Adrenal gland (tissue), 12 donors: ENCODE results near the gene CLPX. TPM values are rescaled to one million over a fixed set of nuclear protein-coding genes. Genes with fewer than 3 reads are reported as not detected.

Source experiments
- DNase-seq, 7 donors: peaks; one replicate each; pipeline ENCODE4 v3.0.0-alpha.2; 2019 to 2020
- H3K27ac ChIP-seq, 5 donors: fragments of 200-600 bp; sonication (generic) in 4 of 5; 1 replicate in 3 of 5; 2 replicates in 2 of 5; pipeline versions ENCODE4 v1.5.1 to v1.8.0; 2016 to 2020; ENCODE audit warnings: mild to moderate bottlenecking in 1 of 5
- H3K27me3 ChIP-seq: fragments of 200-600 bp; 2 replicates; pipeline ENCODE4 v1.8.0; 2021
- H3K36me3 ChIP-seq, 2 donors: fragments of 200-600 bp; replicated peaks in 1 of 2; 1 replicate in 1 of 2; 2 replicates in 1 of 2; pipeline versions ENCODE4 v1.5.1 to v1.8.0; 2018 to 2022
- H3K4me1 ChIP-seq, 2 donors: fragments of 200-600 bp; replicated peaks in 1 of 2; 1 replicate in 1 of 2; 2 replicates in 1 of 2; pipeline versions ENCODE4 v1.5.1 to v1.8.0; 2018 to 2021
- H3K4me3 ChIP-seq, 4 donors: fragments of 200-600 bp; sonication (generic) in 3 of 4; one replicate each; pipeline ENCODE4 v1.5.1; 2016 to 2018
- H3K9me3 ChIP-seq, 3 donors: fragments of 200-600 bp; sonication (generic) in 1 of 3; replicated peaks in 1 of 3; 1 replicate in 2 of 3; 2 replicates in 1 of 3; pipeline versions ENCODE4 v1.5.1 to v1.8.0; 2016 to 2021
- POLR2A ChIP-seq, 2 donors: fragments of 450-650 bp; IDR thresholded peaks; one replicate each; pipeline ENCODE4 v1.6.1; 2017; ENCODE audit warnings: antibody characterized with exemption in 2 of 2, mild to moderate bottlenecking in 2 of 2, moderate library complexity in 1 of 2
- WGBS, 4 donors: extraction: QIAGEN DNeasy Blood & Tissue Kit in 2 of 4; methylation state at CpG; one replicate each; pipeline versions ENCODE4 v1.1.5 to v1.1.7; 2013 to 2017; 5-methylcytosine and 5-hydroxymethylcytosine counted together
- intact Hi-C, 2 donors: fragments of 100-400 bp; cut with DNase I; formaldehyde crosslinking; loops; one replicate each; pipeline versions ENCODE4 v1.14.1 to v1.15.0; 2022 to 2023
- polyA plus RNA-seq, 3 donors: library from polyadenylated mRNA; stranded (reverse); fragments of 200-250 nt in 2 of 3; fragments of 350-450 nt in 1 of 3; fragmentation: Illumina TruSeq in 1 of 3; extraction: RNeasy Lipid Tissue Mini Kit (QIAGEN cat#74804) in 1 of 3; gene quantifications; one replicate each; pipeline ENCODE4 v1.2.3, GENCODE V29; 2013 to 2014
- total RNA-seq, 9 donors: library from RNA; depleted of rRNA in 4 of 9; stranded (reverse); fragments of >200 nt in 4 of 9; fragments of 120-200 nt in 1 of 9; fragmentation: NEBNext Ultra II Directional in 1 of 9; extraction: Animal tissue kit (Norgen Biotek cat#: 25700) in 1 of 9; gene quantifications; one replicate each; pipeline versions ENCODE4 v1.1.0 to v1.2.4, GENCODE V29; 2013 to 2023
- TF ChIP-seq, protein P1 (sequence below), 6 experiments: fragments of 450-650 bp in 4 of 6; fragments of 200-600 bp in 2 of 6; sonication (generic) in 1 of 6; IDR thresholded peaks; 1 replicate in 5 of 6; 2 replicates in 1 of 6; pipeline versions ENCODE4 v1.5.1 to v1.8.0; 2016 to 2021; ENCODE audit warnings: antibody characterized with exemption in 6 of 6, mild to moderate bottlenecking in 2 of 6, moderate library complexity in 1 of 6
- donor health status: healthy with polysubstance abuse.
- donor health status: Bipolar disorder and iron deficiency.
- donor health status: DM: yes; HTN: yes; CAD: no.
- donor health status: DM: no; HTN: no; CAD: no.
- donor health status: DM: no; HTN: no; CAD: no.
- donor health status: DM: yes; HTN: yes; CAD: no.

The CLPX gene
- total and polyA plus RNA-seq, 12 donors: 10.4 to 70.7 (median 49.7) TPM

DNA sequence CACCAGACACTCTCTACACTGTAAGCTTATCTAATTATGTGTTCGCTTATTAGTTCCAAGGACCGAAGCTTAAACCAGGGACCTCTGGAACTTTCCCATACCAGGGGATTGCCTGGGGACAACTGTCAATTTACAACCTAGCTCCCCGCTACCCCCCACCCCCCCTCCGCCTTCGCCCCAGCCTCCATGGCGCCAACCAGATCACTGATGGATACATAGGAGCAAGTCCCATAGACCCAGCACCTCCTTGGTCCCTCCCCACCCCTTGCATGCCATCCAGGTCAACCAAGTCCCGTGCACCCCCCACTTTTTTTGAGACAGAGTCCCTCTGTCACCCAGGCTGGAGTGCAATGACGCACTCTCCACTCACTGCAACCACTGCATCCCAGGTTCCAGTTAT is 50.6 kb downstream of the CLPX start:
- no peak overlapping the region for H3K4me3 ChIP-seq
- peaks cover 10 to 21% of the 10 kb centered on the region in 2 donors for H3K4me1 ChIP-seq
- DNase-seq: no peak
- TF ChIP-seq, protein P1, sequence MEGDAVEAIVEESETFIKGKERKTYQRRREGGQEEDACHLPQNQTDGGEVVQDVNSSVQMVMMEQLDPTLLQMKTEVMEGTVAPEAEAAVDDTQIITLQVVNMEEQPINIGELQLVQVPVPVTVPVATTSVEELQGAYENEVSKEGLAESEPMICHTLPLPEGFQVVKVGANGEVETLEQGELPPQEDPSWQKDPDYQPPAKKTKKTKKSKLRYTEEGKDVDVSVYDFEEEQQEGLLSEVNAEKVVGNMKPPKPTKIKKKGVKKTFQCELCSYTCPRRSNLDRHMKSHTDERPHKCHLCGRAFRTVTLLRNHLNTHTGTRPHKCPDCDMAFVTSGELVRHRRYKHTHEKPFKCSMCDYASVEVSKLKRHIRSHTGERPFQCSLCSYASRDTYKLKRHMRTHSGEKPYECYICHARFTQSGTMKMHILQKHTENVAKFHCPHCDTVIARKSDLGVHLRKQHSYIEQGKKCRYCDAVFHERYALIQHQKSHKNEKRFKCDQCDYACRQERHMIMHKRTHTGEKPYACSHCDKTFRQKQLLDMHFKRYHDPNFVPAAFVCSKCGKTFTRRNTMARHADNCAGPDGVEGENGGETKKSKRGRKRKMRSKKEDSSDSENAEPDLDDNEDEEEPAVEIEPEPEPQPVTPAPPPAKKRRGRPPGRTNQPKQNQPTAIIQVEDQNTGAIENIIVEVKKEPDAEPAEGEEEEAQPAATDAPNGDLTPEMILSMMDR (IDR thresholded peaks at IDR 0.05): no peak
- no peak for TF ChIP-seq POLR2A (IDR thresholded peaks at IDR 0.05)
- H3K9me3 ChIP-seq: no peaks in the 10 kb centered on the region
- H3K27ac ChIP-seq: no peak overlapping the region
- H3K27me3 ChIP-seq: no peaks in the 10 kb centered on the region
- H3K36me3 ChIP-seq: peaks cover 0 to 7% of the 10 kb centered on the region in 2 donors
- intact Hi-C loops: no loop called here
- 87 to 95% (median 90%) methylated on average over 8 of the region's 8 CpGs for WGBS, 4 donors

DNA sequence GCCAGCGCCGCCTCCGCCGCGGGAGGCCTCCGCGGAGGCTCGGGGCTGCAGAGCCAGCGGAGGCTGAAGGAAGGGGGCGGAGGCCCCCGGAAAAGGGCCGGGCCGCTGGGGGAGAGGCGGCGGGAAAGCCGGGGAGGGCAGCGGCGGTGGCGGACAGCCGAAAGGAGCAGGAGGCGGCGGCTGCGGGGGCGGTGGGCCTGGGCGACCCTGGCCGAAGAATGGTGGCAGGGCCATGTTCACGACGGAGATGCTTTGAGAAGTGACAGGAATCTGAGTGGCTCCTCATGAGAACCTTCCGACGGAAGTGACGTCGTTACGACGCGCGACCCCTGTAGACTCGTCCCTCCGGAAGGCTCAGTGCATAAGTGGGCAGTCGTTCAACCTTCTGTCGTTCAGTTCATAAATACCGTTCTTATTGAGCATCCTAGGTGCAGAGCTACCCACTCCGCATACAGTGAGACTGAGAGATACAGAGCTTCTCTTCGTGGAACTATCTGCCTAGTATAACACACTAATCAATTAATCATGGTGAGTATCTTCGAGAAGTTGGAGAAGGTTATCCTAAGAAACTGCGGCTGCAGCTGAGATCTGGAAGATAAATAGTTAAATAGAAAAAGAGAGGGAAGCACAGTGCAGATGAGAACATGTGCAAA is 51.5 kb downstream of the CLPX start, which contains the start of gene PDCD7:
PDCD7 (minus strand) TSS at position 261 of the 653 bp plus-strand sequence; CDS start at position 234, 27 bp downstream.
- H3K4me3 ChIP-seq: peak within 1 kb of the TSS; percentile 71 to 87 (median 78)

DNA sequence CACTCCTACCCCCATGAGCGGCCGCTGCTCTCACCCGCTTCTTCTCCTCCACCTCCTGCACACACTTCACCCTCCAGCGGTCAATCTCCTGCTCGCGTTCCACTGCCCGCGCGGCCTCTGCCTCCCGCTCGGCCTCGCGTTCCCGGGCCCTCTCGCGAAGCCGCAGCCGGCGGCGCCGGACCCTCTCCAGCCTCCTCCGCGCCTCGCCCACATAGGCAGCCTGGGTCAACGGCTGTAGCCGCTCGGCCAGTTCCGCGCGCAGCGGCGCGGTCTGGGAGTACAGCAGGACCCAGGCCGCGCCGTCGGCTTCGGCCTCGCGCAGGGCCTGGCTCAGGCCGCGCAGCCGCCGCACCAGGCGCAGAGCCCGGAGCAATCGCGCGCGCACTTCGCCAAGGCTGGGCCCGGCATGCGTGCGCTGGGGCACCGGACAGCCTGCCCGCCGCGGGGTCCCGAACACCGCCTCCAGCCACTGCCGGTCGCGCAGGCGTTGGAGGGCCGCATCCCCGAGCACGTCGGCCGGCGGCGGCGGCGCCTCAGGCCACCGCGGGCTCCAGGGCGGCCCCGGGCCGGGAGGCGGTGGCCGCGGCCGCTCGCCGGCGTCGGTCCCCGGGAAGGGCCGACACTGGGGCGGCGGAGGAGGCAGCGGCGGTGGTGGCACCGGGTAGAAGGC is 52.1 kb downstream of the CLPX start:
- H3K4me1 ChIP-seq: peaks cover 10 to 21% of the 10 kb centered on the region in 2 donors
- H3K9me3 ChIP-seq: no peaks in the 10 kb centered on the region
- peak overlapping the region; percentile 37 to 87 (median 78) for H3K4me3 ChIP-seq
- intact Hi-C loops: no loop called here
- DNase-seq: peak; percentile 35 to 58 (median 43)
- TF ChIP-seq POLR2A (IDR thresholded peaks at IDR 0.05): peak; percentile 17 to 37
- TF ChIP-seq, protein P1 (IDR thresholded peaks at IDR 0.05): peak in 2 of 6 experiments; percentile 15 to 21
- 0 to 1% (median 0%) methylated on average over 21 to 93 of the region's 93 CpGs for WGBS, 4 donors
- H3K27me3 ChIP-seq: no peaks in the 10 kb centered on the region
- peaks cover 0 to 22% of the 10 kb centered on the region in 2 donors for H3K36me3 ChIP-seq
- peak overlapping the region; percentile 65 to 92 (median 89) for H3K27ac ChIP-seq

More for the DNA sequence above, 51.5 kb downstream of the CLPX start, which contains the start of gene PDCD7:
- H3K27me3 ChIP-seq: no peaks in the 10 kb centered on the region
- peak within 1 kb of the TSS; percentile 65 to 92 (median 89) for H3K27ac ChIP-seq
- TF ChIP-seq, protein P1 (IDR thresholded peaks at IDR 0.05): no peak
- TF ChIP-seq POLR2A (IDR thresholded peaks at IDR 0.05): peak; percentile 46 to 79
- peaks cover 10 to 21% of the 10 kb centered on the region in 2 donors for H3K4me1 ChIP-seq
- no peaks in the 10 kb centered on the region for H3K9me3 ChIP-seq
- peaks cover 0 to 15% of the 10 kb centered on the region in 2 donors for H3K36me3 ChIP-seq
- peak; percentile 84 to 96 (median 89) for DNase-seq
- 0 to 4% (median 2%) methylated on average over 7 to 45 of the region's 45 CpGs for WGBS, 4 donors
- intact Hi-C loops: no loop called here

DNA sequence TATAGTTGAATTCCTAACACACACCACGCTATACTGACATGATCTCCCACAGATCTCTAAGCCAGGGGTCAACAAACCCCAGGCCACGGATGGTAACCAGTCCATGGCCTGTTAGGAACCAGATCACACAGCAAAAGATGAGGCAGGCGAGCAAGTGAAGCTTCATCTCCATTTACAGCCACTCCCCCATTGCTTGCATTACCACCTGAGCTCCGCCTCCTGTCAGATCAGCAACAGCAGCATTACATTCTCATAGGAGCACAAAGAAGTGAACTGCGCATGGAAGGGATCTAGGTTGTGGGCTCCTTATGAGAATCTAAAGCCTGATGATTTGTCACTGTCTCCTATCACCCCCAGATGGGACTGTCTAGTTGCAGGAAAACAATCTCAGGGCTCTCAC is 54.2 kb downstream of the CLPX start:
- no peak for TF ChIP-seq POLR2A (IDR thresholded peaks at IDR 0.05)
- TF ChIP-seq, protein P1 (IDR thresholded peaks at IDR 0.05): no peak
- H3K27me3 ChIP-seq: no peaks in the 10 kb centered on the region
- H3K27ac ChIP-seq: no peak overlapping the region
- intact Hi-C loops: no loop called here
- H3K9me3 ChIP-seq: no peaks in the 10 kb centered on the region
- H3K36me3 ChIP-seq: peaks cover 0 to 39% of the 10 kb centered on the region in 2 donors
- WGBS, 4 donors: 79 to 100% (median 87%) methylated on average over 3 to 5 of the region's 5 CpGs
- H3K4me1 ChIP-seq: peaks cover 10 to 21% of the 10 kb centered on the region in 2 donors
- DNase-seq: no peak
- H3K4me3 ChIP-seq: no peak overlapping the region
